HG02884 (cell line): ENCODE measurements around the gene ZDHHC7.

ENCODE experiments used
- ATAC-seq: cut with Tn5 transposase; IDR thresholded peaks from one replicate; pipeline ENCODE4 v1.9.1; 2021; ENCODE audit warnings: mild to moderate bottlenecking, moderate library complexity; ENCODE audit not compliant: unreplicated experiment

Gene ZDHHC7

DNA sequence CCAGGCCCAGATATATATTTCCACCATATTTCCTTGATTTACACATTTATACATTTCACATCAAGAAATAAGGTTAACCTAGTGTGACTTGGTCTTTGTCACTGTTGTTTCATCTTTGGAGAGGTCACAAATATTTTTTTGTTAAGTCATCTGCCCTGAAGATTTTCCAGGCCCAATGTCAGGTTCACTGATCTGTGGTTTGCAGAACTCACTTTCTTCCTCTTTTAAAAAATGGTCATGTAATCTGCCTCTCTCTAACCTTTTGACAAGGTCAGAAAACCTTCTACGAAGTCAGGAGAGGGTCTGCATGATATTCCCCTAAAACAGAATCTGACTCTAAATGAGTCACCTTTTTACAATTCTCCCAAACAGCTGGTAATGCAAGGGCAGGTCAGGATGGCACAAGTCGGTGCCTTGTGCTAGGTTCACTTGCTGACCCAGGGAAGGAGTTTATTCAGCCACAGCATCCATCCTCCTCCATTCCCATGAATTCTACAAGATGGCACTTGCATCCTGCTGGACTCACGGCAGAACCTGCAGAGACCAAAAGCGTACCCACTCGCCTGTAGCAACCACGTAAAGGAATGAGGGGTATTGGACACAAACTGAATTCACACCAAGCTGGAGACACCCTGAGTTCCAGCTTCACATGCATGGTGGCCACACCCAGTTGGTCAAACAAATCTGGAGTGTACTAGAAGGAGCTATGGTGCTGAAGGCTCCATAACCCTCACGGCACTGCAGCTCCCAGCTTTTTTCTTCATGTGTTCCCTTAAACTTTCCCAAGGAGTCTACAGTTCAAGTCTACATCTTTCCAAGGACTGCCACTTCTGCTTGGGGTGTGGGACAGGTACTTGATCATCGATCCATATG lies 14.7 kb upstream of the ZDHHC7 start:
- no peak for ATAC-seq

DNA sequence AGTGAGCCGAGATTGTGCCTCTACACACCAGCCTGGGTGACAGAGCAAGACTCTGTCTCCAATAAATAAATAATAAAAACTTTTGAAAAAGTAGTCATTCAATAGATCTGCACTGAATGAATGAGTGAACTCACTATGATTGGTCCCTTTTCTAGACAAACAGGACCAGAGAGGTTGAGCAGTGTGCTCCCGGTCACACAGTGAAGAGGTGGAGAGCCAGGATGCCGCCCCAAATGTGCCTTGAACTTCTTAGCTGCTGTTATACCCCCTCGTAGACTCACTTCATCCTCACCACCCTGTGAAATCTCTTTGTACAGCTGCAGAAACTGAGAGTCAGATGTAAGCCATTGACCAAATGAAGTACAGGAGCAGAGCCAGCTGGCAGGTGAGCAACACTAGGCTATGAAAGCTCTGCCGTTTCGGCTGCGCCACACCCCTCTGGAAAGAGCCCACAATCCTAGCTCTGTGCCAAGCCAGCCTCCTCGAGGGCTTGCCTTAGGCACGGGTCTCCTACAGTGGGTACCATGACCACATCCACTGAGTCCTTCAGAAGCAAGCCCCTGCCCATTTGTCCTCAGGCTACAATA lies 8.4 kb upstream of the ZDHHC7 start:
- ATAC-seq, result no peak

DNA sequence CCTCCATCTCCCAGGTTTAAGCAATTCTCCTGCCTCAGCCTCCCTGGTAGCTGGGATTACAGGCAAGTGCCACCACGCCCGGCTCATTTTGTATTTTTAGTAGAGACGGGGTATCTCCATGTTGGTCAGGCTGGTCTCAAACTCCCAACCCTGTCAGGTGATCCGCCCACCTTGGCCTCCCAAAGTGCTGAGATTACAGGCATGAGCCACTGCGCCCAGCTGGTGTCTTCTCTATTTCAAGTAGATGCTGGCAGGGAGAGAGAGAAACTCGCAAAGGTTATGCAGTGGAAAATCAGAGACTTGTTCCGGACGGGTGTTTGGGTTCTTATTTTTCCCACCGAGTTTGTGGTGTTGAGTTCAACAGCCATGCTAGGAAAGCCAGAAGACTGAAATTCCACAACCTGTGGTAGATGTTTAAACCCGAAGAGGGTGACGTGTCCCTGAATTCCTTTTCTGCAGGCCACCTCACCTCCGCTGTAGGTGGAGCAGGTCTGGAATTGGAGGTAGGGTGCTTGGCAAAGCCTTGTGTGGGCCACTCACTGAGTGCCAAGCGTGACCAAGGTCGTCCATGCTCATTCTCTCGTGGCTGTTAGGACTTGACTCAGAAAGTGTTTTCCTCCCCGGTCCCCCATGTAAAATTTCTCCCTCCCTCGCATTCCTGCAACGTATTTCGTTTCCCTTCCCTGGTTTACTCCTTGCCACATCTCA lies 7.3 kb upstream of the ZDHHC7 start:
- ATAC-seq, result no peak

DNA sequence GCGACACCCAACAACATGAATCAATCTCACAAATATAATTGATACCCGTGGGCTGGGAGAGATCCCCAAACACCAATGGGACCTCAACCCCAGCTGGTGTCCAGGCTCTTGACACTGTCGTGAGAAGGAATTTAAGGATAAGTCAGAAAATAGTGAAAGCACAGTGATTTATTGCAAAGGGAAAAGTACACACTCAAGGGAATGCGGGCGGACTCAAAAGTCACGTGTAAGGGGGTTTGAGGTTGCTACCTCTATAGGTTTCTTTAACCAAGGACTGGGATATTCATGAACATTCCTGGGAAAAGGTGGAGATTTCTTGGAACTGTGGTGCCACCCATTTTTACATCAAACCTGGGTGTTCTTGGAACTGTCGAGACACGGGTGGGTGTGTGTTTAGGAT lies 6.3 kb upstream of the ZDHHC7 start:
- no peak for ATAC-seq

DNA sequence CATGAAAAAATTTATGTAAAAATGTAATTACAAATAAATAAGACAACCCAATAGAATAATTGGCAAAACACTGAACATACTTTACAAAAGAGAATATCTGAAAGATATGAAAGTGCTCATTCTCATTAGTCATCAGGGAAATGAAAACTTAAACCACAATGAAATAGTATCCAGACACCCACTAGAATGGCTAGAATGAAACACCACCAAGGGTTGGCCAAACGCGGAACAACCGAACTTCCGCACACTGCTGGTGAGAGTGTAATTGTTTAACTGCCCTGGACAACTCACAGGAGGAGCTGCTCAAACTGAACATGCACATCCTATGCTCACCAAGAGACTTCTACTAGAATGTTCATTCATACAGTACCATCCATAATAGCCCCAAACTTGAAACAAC lies 5.8 kb upstream of the ZDHHC7 start:
- no peak for ATAC-seq

DNA sequence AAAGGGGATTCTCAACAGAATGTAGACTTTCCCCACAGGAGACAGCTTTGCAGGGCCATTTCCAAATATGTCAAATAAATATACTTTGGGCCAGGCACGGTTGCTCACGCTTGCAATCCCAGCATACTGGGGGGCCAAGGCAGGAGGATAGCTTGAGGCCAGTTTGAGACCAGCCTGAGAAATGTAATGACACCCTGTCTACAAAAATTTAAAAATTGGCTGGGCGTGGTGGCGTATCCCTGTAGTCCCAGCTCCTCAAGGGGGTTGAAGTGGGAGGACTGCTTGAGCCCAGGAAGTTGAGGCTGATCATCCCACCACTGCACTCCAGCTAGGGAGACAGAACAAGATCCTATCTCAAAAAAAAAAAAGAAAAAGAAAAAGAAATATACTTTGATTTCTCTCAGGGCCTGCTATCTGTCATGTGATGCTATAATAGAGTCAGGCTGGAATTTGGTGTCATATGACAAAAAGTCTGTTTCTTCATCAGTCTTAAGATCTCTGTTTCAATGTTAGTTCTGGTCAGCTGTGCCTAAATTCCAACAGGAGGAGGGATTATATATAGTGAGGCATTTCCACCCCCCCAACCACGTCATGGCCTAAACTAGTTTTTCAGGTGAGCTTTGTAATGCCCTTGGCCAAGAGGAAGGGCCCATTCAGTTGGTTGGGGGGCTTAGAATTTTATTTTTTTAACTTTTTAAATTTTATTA lies 4.3 kb upstream of the ZDHHC7 start:
- ATAC-seq, result no peak

DNA sequence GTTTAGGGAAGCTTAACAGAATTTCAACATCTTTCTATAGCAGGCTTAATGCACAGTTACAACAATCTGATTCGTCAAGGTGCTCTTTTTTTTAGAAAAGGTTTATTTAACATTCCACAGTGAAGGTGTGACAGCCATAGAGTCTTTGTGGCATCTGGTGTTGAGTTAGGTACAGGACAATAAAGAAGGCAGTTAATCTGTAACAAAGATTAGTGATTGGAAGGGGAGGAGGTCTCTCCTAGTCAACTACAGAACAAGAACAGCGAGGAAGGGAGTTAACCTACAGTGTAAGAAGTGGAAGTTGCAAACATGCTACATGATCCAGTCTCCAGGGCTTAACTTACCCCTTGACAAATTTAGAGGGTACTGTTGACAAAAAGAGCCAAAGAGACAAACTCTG lies 3.0 kb upstream of the ZDHHC7 start:
- ATAC-seq, result no peak

DNA sequence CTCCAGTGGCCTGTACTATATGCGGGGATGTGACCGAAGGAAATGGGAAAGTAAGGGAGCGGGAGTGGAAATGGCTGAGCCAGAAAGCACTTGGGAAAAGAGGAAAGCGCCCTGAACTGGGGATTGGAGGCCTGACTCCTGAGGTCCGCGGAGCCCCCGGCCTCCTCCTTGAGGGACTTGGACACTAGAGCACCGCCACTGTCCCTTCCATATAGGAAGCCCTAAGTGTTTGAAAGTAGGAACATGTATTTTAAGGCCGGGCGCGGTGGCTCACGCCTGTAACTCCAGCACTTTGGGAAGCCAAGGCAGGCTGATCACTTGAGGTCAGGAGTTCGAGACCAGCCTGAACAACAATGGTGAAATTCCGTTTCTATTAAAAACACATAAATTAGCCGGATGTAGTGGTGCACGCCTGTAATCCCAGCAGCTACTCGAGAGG lies 530 bp upstream of the ZDHHC7 start:
- no peak for ATAC-seq

DNA sequence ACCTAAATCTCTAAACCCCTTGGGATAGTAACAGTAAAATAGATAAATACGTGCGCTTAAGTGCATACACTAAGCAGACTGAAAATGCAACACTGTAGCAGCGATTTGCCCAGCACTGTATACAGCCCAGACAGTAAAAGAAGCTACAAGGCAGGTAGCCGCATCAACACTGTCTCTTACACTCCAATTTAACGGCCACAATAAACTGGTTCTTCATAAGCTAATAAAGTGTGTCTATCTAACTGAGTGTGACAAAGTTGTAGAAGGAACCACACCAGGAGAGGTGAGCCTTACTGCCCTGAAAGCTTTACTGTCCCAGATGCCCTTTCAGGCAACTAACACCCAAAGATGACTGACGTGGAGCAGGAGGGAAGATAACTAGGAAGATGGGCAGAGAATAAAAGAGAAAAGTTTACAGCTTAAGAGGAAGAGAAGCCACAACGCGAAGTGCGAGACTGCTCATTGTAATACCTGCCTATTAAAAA lies 847 bp downstream of the ZDHHC7 start:
- no peak for ATAC-seq

DNA sequence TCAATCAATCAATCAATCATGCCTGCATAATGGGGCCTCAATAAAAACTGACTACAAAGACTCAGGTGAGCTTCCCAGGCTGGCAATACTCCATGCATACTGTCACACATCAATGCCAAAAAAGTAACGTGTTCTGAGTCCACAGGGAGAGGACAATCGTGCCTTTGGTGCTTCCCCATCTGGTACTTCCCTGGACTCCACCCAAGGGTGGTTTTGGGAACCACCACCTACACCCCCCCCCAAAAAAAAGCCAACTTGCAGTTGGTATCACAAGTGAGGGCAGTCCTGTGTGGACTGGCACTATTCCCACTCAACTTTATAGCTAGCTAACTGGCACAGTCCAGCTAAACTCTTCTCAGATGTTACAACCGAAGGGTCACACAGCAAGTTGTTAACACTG lies 3.1 kb downstream of the ZDHHC7 start:
- no peak for ATAC-seq

DNA sequence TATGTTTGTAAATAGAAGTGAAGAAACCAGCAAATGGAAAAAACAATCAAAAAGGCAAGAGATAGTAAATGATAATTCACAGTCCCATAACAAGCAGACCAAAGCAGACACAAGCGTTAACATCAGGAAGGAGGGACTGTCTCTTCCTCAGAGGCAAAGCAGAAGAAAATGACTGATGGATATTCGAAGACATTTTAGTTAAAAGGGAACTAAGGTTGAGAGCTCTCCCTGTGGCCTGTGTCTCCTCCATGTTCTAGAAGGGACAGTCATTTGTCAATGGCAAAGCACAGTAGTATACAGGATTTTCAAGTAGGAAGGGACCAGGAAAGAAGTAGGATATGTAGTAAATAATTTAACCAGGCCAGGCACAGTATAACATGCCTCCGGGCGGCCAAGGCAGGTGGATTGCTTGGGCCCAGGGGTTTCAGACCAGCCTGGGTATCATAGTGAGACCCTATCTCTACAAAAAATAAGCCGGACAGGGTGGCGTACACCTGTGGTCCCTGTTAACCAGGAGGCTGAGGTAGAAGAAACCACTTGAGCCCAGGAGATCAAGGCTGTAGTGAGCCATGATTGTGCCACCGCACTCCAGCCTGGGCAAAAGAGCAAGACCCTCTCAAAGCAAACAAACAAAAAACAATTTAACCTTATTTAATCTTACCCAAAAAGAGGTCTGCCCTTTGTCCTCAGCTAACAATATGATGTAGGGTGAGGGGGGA lies 3.7 kb downstream of the ZDHHC7 start:
- no peak for ATAC-seq

DNA sequence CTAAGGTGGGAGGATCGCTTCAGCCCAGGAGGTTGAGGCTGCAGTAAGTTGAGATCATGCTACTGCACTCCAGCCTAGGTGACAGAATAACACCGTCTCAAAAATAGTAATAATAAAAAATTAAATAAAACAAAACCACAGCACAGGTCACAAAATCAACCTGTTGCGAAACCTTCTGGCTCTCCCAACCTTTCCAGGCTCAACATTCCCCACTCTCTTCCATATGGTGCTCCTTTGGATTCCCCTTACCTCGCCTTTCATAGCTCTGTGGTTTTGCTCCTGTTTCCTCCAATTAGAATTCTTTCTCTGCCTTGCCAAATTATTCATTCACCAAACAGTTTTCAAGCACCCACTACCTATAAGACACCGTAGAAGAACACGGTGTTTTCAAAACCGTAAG lies 4.7 kb downstream of the ZDHHC7 start:
- ATAC-seq, result no peak

DNA sequence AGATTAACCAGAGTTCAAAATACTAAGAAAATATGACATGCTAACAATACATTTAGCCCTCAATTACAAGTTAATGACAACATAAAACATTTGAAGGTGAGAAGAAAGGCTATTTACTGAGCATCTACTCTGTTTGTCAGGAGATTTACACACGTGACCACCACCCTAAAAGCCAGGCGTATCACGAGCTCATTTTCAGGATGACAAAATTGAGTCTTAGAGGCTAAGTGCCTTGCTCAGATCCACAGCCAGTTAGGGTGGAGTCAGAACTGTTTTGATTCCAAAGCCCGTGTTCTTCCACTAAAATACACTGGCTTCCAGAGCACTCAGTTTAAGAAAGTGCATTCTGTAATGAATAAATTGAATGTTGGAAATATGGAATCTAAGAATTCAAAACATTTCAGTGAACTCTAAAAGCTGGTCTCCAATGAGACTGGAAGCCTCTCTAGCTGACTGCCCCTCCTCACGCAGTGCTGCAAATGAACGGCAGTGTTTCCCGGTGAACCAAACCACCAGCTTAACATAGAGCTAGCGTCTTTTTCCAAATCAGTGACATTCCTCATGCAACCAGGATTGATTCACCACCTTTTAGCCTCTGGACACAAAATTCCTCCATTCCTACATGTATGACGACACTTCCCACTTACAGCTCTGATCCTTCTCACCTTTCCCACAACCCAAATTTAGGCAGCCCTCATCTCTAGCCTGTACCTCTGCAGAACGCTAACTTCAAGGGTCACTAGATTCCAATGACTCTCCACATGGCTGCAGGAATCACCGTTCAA lies 5.9 kb downstream of the ZDHHC7 start:
- no peak for ATAC-seq

DNA sequence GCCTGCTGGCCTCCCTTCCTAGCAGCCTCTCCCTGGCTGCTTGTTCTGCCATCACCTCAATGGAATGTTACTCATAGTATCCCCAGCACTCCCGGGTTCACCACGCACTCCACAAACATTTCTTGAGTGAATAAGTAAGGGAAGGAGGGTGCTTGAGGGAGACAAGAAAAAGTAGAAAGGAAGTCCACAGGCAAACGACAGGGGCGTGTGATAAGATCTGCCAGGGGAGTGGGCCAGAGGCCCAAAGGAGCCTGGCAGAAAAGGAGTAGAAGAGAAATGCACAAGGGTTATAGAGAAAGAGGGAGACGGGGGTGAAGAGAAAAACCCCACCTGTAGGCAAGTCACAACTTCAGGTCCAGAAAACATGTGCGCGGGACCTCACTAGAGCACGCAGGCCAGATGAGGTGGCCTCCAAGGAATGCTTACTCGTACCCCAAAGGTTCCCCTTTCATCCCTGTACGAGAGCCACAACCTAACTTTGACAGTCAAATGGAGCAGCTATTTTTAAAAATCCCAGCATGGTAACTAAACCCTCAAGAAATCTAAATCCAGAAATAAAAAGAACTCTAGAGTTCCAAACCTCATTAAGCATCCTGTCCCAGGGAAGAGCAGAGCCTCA lies 6.6 kb downstream of the ZDHHC7 start:
- ATAC-seq, result no peak

DNA sequence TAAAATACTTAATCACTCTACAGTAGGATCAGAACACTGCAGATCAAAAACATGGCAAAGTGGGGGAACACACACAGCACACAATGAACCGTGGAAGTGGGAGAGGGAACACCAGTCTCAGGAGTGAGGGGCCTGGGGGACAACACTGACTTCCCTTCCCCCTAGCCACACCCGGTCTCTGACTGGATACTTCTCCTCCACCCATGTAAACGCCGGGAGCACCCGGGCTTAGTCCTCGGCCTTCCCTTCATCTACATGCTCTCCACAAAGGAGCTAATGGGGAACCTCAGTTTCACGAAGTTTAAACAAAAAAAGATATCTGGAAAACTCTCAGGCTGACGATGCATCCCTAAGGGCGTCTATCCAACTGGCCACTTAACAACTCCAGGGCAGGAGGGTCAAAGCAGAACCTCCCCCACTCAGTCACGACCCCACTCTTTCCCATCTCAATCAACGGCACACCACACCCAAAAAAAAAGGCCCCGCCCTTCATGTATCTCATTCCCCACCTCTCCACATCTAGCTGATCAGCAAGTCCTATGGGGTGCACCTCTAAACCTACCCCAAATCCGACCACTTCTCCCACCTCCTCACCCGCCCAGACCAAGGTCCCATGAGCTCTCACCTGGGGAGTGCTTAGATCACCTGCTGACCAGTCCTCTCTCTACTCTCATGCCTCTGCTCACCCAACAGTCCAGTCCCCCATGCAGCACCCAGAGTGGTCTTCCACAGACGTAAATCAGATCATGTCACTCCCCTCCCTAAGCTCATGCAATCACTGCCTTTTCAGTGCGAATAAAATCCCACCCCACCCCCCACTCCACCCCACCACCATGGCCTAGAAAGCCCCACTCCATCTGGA lies 7.4 kb downstream of the ZDHHC7 start:
- ATAC-seq, result no peak

DNA sequence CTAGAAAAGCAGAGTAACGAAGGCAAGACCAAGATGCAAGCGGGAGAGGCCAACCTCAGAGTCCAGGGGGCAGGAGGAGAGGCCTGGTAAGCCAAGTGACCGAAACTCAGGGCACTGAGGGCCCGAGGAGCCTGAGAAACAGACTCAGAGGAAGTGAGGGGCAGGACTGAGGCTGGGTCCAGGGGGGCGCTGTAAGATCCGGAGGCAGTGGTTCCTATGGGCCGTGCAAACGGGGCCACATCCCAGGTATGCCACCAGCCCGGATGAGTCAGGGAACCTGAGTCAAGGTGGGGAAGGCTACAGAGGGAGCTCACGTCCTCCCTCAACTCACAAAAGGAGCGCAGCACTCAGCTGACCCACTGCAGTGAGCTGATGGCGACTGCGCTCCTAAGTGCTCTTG lies 8.3 kb downstream of the ZDHHC7 start:
- no peak for ATAC-seq

DNA sequence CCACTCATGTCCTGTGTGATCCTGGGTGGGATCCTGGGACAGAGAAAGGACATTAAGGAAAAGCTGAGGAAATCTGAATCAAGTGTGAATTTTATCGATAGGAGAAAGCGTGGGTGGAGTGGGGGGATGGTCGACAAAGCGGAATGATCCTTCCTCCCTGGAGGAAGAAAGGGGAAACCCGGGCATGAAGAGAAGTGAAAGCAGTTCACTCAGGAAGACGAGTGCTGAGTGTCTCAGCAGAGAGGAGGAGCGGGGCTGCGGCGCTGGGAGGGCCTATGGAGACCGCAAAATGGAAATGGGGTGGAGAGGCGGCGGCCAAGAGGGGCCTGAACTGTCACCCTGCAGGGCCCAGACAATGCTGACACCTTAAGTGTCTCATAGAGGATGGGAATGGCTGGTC lies 8.7 kb downstream of the ZDHHC7 start:
- ATAC-seq, result no peak

DNA sequence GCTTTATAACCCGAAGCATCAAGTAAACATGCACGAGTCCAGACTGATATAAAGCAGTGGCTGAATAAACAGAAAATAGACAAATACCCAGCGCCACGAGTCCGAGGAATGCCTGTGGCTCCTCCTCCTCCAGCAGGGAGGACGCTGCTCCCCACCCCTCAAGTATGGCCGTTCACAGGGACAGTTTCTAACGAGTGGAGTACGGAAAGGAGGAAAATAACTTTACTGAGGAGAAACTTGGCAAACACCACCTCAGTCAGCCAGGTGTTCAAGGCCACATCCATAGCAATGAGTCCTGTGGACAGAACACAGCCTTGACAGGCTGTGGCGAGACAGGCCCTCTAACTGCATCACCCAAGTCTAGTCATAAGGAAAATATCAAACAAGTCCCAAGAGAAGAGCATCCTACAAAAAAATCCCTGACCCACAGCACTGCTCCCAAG lies 9.2 kb downstream of the ZDHHC7 start:
- ATAC-seq, result no peak
